Ovary (tissue), 9 donors: Measurements from ENCODE around the gene GAL3ST2. TPM values are rescaled to one million over a fixed set of nuclear protein-coding genes. Genes with fewer than 3 reads are reported as not detected.

Experiments
- DNase-seq, 5 donors: peaks; one replicate each; pipeline ENCODE4 v3.0.0-alpha.2; 2019 to 2020
- H3K27ac ChIP-seq, 2 donors: fragments of 200-600 bp; one replicate each; pipeline versions ENCODE4 v1.5.1 to v1.8.0; 2019 to 2022
- H3K27me3 ChIP-seq: fragments of 200-600 bp; one replicate; pipeline ENCODE4 v1.8.0; 2022
- H3K36me3 ChIP-seq: fragments of 200-600 bp; sonication (generic); one replicate; pipeline ENCODE4 v1.5.1; 2019
- H3K4me1 ChIP-seq: one replicate; pipeline ENCODE4 v1.8.1; 2013; ENCODE audit warnings: mild to moderate bottlenecking, moderate library complexity; ENCODE audit not compliant: insufficient read depth
- H3K4me3 ChIP-seq: fragments of 200-600 bp; sonication (generic); one replicate; pipeline ENCODE4 v1.5.1; 2017
- H3K9me3 ChIP-seq, 2 donors: fragments of 200-600 bp in 1 of 2; sonication (generic) in 1 of 2; one replicate each; pipeline versions ENCODE4 v1.5.1 to v1.8.1; 2013 to 2019; ENCODE audit warnings: mild to moderate bottlenecking in 1 of 2, moderate library complexity in 1 of 2
- EP300 ChIP-seq: sonication (generic); formaldehyde crosslinking; IDR thresholded peaks from one replicate; pipeline ENCODE4 v1.6.1; 2017; ENCODE audit warnings: antibody characterized with exemption
- POLR2A ChIP-seq: fragments of 450-650 bp; IDR thresholded peaks from one replicate; pipeline ENCODE4 v1.6.1; 2017; ENCODE audit warnings: antibody characterized with exemption, mild to moderate bottlenecking, moderate library complexity
- WGBS, 3 donors: extraction: QIAGEN DNeasy Blood & Tissue Kit in 1 of 3; methylation state at CpG; one replicate each; pipeline versions ENCODE4 v1.1.5 to v1.1.7; 2013 to 2017; 5-methylcytosine and 5-hydroxymethylcytosine counted together
- intact Hi-C, 4 donors: fragments of 100-400 bp; cut with DNase I; formaldehyde crosslinking; loops; one replicate each; pipeline versions ENCODE4 v1.11.0 to v1.15.1; 2022 to 2023
- polyA plus RNA-seq, 2 donors: library from polyadenylated mRNA; stranded (reverse); fragments of 200-250 nt in 1 of 2; fragments of 350-450 nt in 1 of 2; fragmentation: Illumina TruSeq in 1 of 2; extraction: RNeasy Lipid Tissue Mini Kit (QIAGEN cat#74804) in 1 of 2; gene quantifications; one replicate each; pipeline ENCODE4 v1.2.3, GENCODE V29; 2013 to 2014
- total RNA-seq, 7 donors: library from RNA; depleted of rRNA in 2 of 7; stranded (reverse); fragments of >200 nt in 2 of 7; fragmentation: NEBNext Ultra II Directional in 3 of 7; extraction: Animal tissue kit (Norgen Biotek cat#: 25700) in 3 of 7; gene quantifications; one replicate each; pipeline versions ENCODE4 v1.1.0 to v1.2.4, GENCODE V29; 2016 to 2023
- TF ChIP-seq, protein P1 (sequence below), 3 donors: fragments of 450-650 bp in 2 of 3; fragments of 200-600 bp in 1 of 3; IDR thresholded peaks; one replicate each; pipeline versions ENCODE4 v1.5.1 to v1.8.0; 2016 to 2022; ENCODE audit warnings: antibody characterized with exemption in 3 of 3, mild to moderate bottlenecking in 1 of 3
- donor health status: DM: no; HTN: no; CAD: no; lungs with moderate emphysema.
- donor health status: DM: no; HTN: no; CAD: no.
- donor health status: Bipolar disorder and iron deficiency.
- donor health status: DM: yes; HTN: yes; CAD: no.
- donor health status: DM: no; HTN: no; CAD: no.
- donor health status: DM: yes; HTN: yes; CAD: no.

Gene GAL3ST2
- total and polyA plus RNA-seq, 9 donors: 0.05 to 4.3 (median 0.57) TPM; not detected in 3

DNA sequence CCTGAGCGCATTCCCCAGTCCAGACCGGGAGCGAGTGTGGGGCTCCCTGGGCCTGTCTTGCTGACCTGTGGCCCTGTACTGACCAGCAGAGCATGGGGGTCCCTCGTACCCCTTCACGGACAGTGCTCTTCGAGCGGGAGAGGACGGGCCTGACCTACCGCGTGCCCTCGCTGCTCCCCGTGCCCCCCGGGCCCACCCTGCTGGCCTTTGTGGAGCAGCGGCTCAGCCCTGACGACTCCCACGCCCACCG lies 37.7 kb downstream of the GAL3ST2 start:
- Histone ChIP-seq H3K27ac (no peak overlapping the region), H3K27me3 (no peaks in the 10 kb centered on the region), H3K9me3 (no peaks in the 10 kb centered on the region), H3K4me1 (no peaks in the 10 kb centered on the region), H3K36me3 (no peaks in the 10 kb centered on the region), H3K4me3 (no peak overlapping the region)
- 43 to 55% (median 46%) methylated on average over 17 of the region's 17 CpGs for WGBS, 3 donors
- no peak for TF ChIP-seq EP300
- TF ChIP-seq POLR2A: no peak
- TF ChIP-seq, protein P1, sequence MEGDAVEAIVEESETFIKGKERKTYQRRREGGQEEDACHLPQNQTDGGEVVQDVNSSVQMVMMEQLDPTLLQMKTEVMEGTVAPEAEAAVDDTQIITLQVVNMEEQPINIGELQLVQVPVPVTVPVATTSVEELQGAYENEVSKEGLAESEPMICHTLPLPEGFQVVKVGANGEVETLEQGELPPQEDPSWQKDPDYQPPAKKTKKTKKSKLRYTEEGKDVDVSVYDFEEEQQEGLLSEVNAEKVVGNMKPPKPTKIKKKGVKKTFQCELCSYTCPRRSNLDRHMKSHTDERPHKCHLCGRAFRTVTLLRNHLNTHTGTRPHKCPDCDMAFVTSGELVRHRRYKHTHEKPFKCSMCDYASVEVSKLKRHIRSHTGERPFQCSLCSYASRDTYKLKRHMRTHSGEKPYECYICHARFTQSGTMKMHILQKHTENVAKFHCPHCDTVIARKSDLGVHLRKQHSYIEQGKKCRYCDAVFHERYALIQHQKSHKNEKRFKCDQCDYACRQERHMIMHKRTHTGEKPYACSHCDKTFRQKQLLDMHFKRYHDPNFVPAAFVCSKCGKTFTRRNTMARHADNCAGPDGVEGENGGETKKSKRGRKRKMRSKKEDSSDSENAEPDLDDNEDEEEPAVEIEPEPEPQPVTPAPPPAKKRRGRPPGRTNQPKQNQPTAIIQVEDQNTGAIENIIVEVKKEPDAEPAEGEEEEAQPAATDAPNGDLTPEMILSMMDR (IDR thresholded peaks at IDR 0.05): no peak
- intact Hi-C loops: loop anchor here in 1 of 4 donors (5.0 kb wide), 1 partner anchor 852 kb away; no protein-coding TSS in a partner anchor
- DNase-seq: no peak

GRCh38 chr2:241814643-241815476 lies 38.2 kb downstream of the GAL3ST2 start:
- TF ChIP-seq EP300 (no peak), POLR2A (no peak)
- TF ChIP-seq, protein P1 (IDR thresholded peaks at IDR 0.05): no peak
- 77 to 85% (median 81%) methylated on average over 51 to 52 of the region's 52 CpGs for WGBS, 3 donors
- Histone ChIP-seq H3K27ac (no peak overlapping the region), H3K4me1 (no peaks in the 10 kb centered on the region), H3K4me3 (no peak overlapping the region), H3K27me3 (no peaks in the 10 kb centered on the region), H3K36me3 (no peaks in the 10 kb centered on the region), H3K9me3 (no peaks in the 10 kb centered on the region)
- DNase-seq: peak in 1 of 5 donors; percentile 34
- intact Hi-C loops: loop anchor here in 1 of 4 donors (5.0 kb wide), 1 partner anchor 853 kb away; no protein-coding TSS in a partner anchor

- H3K27me3 ChIP-seq: no peaks in the 10 kb centered on the region
- 76 to 82% (median 79%) methylated on average over 45 to 48 of the region's 48 CpGs for WGBS, 3 donors
- TF ChIP-seq, protein P1 (IDR thresholded peaks at IDR 0.05): no peak
- no peak for TF ChIP-seq EP300
- TF ChIP-seq POLR2A: no peak
- DNase-seq: peak in 2 of 5 donors; percentile 16 to 32
- H3K9me3 ChIP-seq: no peaks in the 10 kb centered on the region
- intact Hi-C loops: no loop called here
- no peaks in the 10 kb centered on the region for H3K4me1 ChIP-seq
- H3K36me3 ChIP-seq: no peaks in the 10 kb centered on the region
- H3K4me3 ChIP-seq: no peak overlapping the region
- no peak overlapping the region for H3K27ac ChIP-seq
Measured at GRCh38 chr2:241815477-241816430, 39.1 kb downstream of the GAL3ST2 start.

- intact Hi-C loops: no loop called here
- Histone ChIP-seq H3K27ac (no peak overlapping the region), H3K9me3 (no peaks in the 10 kb centered on the region), H3K4me1 (no peaks in the 10 kb centered on the region), H3K27me3 (no peaks in the 10 kb centered on the region), H3K4me3 (no peak overlapping the region), H3K36me3 (no peaks in the 10 kb centered on the region)
- TF ChIP-seq POLR2A: no peak
- TF ChIP-seq, protein P1 (IDR thresholded peaks at IDR 0.05): no peak
- no peak for TF ChIP-seq EP300
- 47 to 66% (median 61%) methylated on average over 25 to 33 of the region's 33 CpGs for WGBS, 3 donors
- DNase-seq: no peak
Measured at GRCh38 chr2:241816431-241817121, 40.0 kb downstream of the GAL3ST2 start.
